ENCODE data around the gene SOX6.
"Not testable (repeated sequence)": the region's sequence is repeated elsewhere in the genome, so short reads cannot be mapped to it uniquely, and the experiment has no call there.

SOX6 gene

GRCh38 chr11:15930442-15931025 lies 425.8 kb downstream of the SOX6 start:
- no peak for DNase-seq (ENCODE audit: low read depth)

GRCh38 chr11:15929371-15929901 lies 426.9 kb downstream of the SOX6 start:
- no peak for DNase-seq (ENCODE audit: low read depth)

GRCh38 chr11:15927864-15928217 lies 428.5 kb downstream of the SOX6 start:
- DNase-seq (ENCODE audit: low read depth), result no peak

- no peak for DNase-seq (ENCODE audit: low read depth)
Measured at GRCh38 chr11:15927196-15927863, 429.0 kb downstream of the SOX6 start.

- no peak for DNase-seq (ENCODE audit: low read depth)
Measured at GRCh38 chr11:15926071-15926470, 430.3 kb downstream of the SOX6 start.

- DNase-seq (ENCODE audit: low read depth), result no peak
Measured at GRCh38 chr11:15923183-15923582, 433.2 kb downstream of the SOX6 start.

- DNase-seq (ENCODE audit: low read depth), result not testable (repeated sequence)
Measured at GRCh38 chr11:15922745-15923144, 433.6 kb downstream of the SOX6 start.

- no peak for DNase-seq (ENCODE audit: low read depth)
Measured at GRCh38 chr11:15920856-15921629, 435.3 kb downstream of the SOX6 start.

GRCh38 chr11:15918674-15919073 lies 437.7 kb downstream of the SOX6 start:
- DNase-seq (ENCODE audit: low read depth), result no peak

GRCh38 chr11:15918212-15918611 lies 438.1 kb downstream of the SOX6 start:
- DNase-seq (ENCODE audit: low read depth), result no peak
